ENCODE data around the gene PRKAR1B.

The PRKAR1B gene

GRCh38 chr7:767580-767940 is 40.5 kb upstream of the PRKAR1B start:
- Histone ChIP-seq H3K79me2 (ENCODE audit: insufficient read depth, low read length) (no peaks in the 10 kb centered on the region), H3K27me3 (ENCODE audit: insufficient read depth, low read length, poor library complexity, severe bottlenecking) (no peaks in the 10 kb centered on the region), H3K9ac (ENCODE audit: low read depth, low read length, poor library complexity, severe bottlenecking) (no peak overlapping the region), H3K36me3 (ENCODE audit: insufficient read depth, low read length) (peaks cover 30% of the 10 kb centered on the region; the same call in 1 of the 2 replicates), H3K4me3 (ENCODE audit: low read length, poor library complexity, severe bottlenecking) (no peak overlapping the region), H3K9me3 (ENCODE audit: insufficient read depth, low read depth, low read length) (no peaks in the 10 kb centered on the region), H3K4me1 (ENCODE audit: insufficient read depth, low read length, poor library complexity, severe bottlenecking) (no peaks in the 10 kb centered on the region), H3K4me2 (ENCODE audit: low read depth, low read length, poor library complexity, severe bottlenecking) (no peak overlapping the region), H2AFZ (ENCODE audit: low read length) (no peak overlapping the region), H4K20me1 (ENCODE audit: insufficient read depth, low read length, poor library complexity, severe bottlenecking) (no peaks in the 10 kb centered on the region), H3K9me2 (replicated peaks; ENCODE audit: low read depth, low read length) (no peaks in the 10 kb centered on the region), H3F3A (ENCODE audit: low read depth) (no peaks in the 10 kb centered on the region)
- TF ChIP-seq CTCF (conservative IDR thresholded peaks at IDR 0.05; ENCODE audit: low read length): no peak

- Histone ChIP-seq H3K79me2 (ENCODE audit: insufficient read depth, low read length) (no peaks in the 10 kb centered on the region), H3F3A (ENCODE audit: low read depth) (no peaks in the 10 kb centered on the region), H3K4me2 (ENCODE audit: low read depth, low read length, poor library complexity, severe bottlenecking) (no peak overlapping the region), H3K9ac (ENCODE audit: low read depth, low read length, poor library complexity, severe bottlenecking) (no peak overlapping the region), H3K4me1 (ENCODE audit: insufficient read depth, low read length, poor library complexity, severe bottlenecking) (no peaks in the 10 kb centered on the region), H3K9me2 (replicated peaks; ENCODE audit: low read depth, low read length) (no peaks in the 10 kb centered on the region), H2AFZ (ENCODE audit: low read length) (no peak overlapping the region), H3K4me3 (ENCODE audit: low read length, poor library complexity, severe bottlenecking) (no peak overlapping the region), H3K27me3 (ENCODE audit: insufficient read depth, low read length, poor library complexity, severe bottlenecking) (no peaks in the 10 kb centered on the region), H3K36me3 (ENCODE audit: insufficient read depth, low read length) (peaks cover 35% of the 10 kb centered on the region; the same call in 1 of the 2 replicates), H4K20me1 (ENCODE audit: insufficient read depth, low read length, poor library complexity, severe bottlenecking) (no peaks in the 10 kb centered on the region), H3K9me3 (ENCODE audit: insufficient read depth, low read depth, low read length) (no peaks in the 10 kb centered on the region)
- TF ChIP-seq EZH2phosphoT487 (IDR thresholded peaks at IDR 0.05; ENCODE audit: borderline replicate concordance) (no peak), CTCF (conservative IDR thresholded peaks at IDR 0.05; ENCODE audit: low read length) (no peak)
Measured at GRCh38 chr7:765383-765782, 38.3 kb upstream of the PRKAR1B start.

GRCh38 chr7:763762-764161 is 36.7 kb upstream of the PRKAR1B start:
- peaks cover 40% of the 10 kb centered on the region; the same call in 1 of the 2 replicates for H3K36me3 ChIP-seq (ENCODE audit: insufficient read depth, low read length)
- no peaks in the 10 kb centered on the region for H3K27me3 ChIP-seq (ENCODE audit: insufficient read depth, low read length, poor library complexity, severe bottlenecking)

More at GRCh38 chr7:763762-764161, 36.7 kb upstream of the PRKAR1B start:
- Histone ChIP-seq H3K79me2 (ENCODE audit: insufficient read depth, low read length) (no peaks in the 10 kb centered on the region), H4K20me1 (ENCODE audit: insufficient read depth, low read length, poor library complexity, severe bottlenecking) (no peaks in the 10 kb centered on the region), H2AFZ (ENCODE audit: low read length) (no peak overlapping the region), H3F3A (ENCODE audit: low read depth) (no peaks in the 10 kb centered on the region), H3K4me3 (ENCODE audit: low read length, poor library complexity, severe bottlenecking) (no peak overlapping the region), H3K9me2 (replicated peaks; ENCODE audit: low read depth, low read length) (no peaks in the 10 kb centered on the region), H3K9ac (ENCODE audit: low read depth, low read length, poor library complexity, severe bottlenecking) (no peak overlapping the region), H3K9me3 (ENCODE audit: insufficient read depth, low read depth, low read length) (no peaks in the 10 kb centered on the region), H3K4me1 (ENCODE audit: insufficient read depth, low read length, poor library complexity, severe bottlenecking) (no peaks in the 10 kb centered on the region), H3K4me2 (ENCODE audit: low read depth, low read length, poor library complexity, severe bottlenecking) (no peak overlapping the region)
- no peak for TF ChIP-seq EZH2phosphoT487 (IDR thresholded peaks at IDR 0.05; ENCODE audit: borderline replicate concordance)
- no peak for TF ChIP-seq CTCF (conservative IDR thresholded peaks at IDR 0.05; ENCODE audit: low read length)

All from Loucy (cell line).